ENCODE data around the gene FBXO42.
A peak's percentile ranks its signal among the peaks of the same experiment; 100 is the strongest.
"Not testable (repeated sequence)": the region's sequence is repeated elsewhere in the genome, so short reads cannot be mapped to it uniquely, and the experiment has no call there.

Gene FBXO42

DNA sequence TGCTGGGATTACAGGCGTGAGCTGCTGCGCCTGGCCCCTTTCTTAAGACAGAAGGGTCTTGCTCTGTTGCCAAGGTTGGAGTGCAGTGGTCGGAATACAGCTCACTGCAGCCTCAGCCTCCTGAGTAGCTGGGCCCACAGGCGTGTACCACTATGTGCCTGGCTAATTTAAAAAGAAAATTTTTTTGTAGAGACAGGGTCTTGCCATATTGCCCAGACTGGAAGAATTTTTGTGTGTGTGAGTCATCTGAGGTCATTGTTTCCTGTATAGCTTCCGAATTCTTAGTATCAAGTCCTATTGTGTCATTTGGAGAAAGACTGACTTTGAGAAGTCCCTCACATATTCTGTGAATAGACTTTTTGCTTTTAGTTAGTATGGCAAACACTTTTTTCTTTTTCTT lies 19.4 kb upstream of the FBXO42 start:
- DNase-seq = peak in 1 of 2 donors; percentile 80

DNA sequence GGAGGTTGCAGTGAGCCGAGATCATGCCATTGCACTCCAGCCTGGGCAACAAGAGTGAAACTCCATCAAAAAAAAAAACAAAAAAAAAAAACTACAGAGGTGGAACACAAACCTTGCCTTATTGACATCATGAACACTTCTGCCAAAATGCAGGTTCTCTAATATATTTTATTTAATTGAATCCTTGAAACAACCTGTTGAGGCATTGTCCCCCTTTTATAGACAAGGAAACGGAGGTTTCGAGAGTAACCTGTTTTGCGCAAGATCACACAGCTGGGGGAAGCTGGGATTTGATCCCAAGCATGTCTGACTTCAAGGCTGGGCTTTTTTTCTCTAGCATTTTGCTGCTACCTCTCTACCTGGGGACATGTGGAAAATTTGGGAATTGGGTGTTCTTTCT lies 17.5 kb upstream of the FBXO42 start:
- no peak for DNase-seq

DNA sequence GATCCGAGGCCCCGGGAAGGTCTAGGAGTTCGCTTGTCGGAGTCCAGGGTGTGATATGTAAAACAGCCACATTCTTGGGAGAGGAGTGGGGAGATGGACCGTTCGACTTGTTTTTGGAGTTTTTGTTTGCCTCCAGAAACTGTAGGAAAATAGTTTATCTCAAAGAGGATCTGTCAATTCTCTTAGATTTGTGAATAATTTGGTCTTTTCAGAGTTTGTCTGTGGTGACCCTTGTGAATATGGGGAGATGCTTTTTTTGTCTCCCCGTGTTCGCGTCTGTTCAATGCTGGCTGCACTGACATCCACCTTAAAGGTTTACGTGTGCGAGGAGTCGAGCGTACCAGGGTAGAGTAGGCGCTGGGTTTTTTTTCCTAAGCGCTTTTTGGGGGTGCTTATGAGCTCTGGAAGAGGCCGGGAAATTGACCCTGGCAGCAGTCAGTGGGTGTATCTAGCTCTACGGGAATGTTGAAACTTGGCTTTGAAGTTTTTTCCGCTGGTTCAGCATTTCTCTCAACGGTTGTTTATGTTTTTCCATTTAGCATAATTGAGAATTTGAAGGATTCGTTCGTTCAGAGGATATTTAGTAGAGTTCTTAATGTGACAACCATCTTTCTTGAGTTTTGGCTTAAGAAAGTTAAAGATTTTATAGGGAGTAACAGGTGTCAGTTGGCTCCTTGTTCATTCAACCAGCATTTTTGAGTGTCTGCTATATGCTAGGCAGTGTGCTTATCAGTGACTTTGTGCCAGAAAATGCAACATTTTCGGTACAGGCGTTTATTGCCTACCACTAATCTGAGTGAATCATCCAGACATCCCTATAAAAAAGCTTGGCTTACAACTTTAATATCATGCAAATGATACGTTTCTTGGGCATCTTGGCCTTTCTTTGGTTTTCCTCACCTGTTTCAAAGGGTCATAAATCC lies 15.9 kb upstream of the FBXO42 start:
- DNase-seq = no peak

DNA sequence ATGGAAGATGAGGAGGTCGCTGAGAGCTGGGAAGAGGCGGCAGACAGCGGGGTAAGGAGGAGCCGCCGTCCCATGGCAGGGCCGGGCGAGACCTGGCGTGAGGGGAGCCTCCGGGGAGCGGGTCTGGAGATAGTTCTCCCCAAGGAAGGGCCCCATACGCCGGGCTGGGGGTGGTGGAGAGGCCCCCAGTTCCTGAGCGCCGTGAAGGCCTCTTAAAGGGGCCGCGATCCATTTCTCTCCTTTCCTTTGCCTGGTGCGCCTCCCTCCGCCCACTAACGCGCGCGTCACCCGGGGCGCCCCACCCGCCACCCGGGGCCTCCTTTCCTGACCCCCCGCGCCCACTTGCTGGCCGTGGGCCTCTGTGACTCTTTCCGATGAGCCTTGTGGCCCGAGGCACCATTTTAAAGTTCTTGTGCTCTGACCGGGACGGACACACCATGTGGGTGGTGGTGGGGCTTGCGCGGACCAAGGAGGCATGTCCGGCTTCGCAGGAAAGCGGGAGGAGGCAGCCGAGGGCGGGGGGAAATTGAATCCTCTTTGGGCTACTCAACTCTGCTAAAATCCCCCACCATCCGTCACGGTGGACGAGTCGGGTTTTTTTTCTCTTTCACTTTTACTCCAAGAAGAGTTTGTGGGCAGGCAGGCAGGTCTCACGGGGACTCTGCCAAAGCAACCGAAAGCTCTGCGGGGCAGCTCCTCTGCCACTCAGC lies 15.1 kb upstream of the FBXO42 start:
- peak; percentile 83 to 93 for DNase-seq

DNA sequence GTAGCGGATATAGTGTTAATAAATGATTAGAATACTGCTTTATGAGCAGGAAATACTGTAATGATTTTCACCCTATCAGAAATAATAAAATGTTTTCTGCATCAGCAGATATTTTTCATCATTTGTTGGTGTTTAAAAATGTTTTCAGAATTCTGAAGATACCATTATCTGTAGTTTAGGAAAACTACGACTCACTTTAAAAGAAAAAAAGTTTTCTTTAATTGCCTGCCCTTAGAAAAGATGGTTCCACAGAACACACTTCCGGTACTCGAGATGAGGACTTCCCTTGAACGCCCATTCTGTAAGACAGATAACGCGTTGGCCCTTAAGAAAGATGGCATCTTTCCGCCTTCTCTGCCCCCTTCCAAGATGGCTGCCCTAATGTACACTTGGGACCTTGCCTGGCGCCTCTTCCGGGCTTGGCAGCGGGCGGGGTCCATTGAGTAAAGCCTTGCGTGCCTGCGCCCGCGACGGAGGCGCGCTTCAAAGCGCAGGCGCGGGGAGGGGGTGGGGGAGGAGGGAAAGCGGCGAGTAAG lies 14.5 kb upstream of the FBXO42 start, which contains the start of gene SZRD1:
TSS of gene SZRD1 (plus strand) at position 521 of the 536 bp plus-strand sequence. CDS start 16 bp downstream, outside the sequence.
- peak in 1 of 2 donors; percentile 99 for DNase-seq

DNA sequence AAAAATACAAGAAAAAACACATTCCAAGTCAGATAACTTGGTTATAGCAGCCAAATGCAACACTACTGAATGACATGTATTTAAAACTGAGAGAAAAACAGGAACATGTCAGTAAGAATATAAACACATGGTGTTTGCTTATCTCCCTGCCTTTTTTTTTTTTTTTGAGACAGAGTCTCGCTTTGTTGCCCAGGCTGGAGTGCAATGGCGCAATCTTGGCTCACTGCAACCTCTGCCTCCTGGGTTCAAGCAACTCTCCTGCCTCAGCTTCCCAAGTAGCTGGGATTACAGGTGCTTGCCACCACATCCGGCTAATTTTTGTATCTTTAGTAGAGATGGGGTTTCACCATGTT lies 12.8 kb upstream of the FBXO42 start:
- not testable (repeated sequence) for DNase-seq

DNA sequence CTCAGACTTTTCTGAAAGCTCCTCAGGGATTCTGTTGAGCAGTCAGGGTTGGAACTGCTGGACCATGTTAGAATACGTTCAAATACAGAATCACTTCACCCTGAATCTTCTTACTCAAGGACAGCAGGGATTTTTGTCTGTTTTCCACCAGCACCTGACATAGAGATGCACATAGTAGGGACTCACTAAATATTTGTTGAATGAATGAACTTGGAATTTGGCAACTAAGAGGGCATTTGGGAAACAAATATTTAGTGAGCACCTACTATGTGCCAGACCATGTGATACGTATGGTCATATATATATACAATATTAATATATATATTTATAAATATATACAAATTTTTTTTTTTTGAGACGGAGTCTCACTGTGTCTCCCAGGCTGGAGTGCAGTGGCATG lies 4.6 kb upstream of the FBXO42 start:
- DNase-seq = no peak

DNA sequence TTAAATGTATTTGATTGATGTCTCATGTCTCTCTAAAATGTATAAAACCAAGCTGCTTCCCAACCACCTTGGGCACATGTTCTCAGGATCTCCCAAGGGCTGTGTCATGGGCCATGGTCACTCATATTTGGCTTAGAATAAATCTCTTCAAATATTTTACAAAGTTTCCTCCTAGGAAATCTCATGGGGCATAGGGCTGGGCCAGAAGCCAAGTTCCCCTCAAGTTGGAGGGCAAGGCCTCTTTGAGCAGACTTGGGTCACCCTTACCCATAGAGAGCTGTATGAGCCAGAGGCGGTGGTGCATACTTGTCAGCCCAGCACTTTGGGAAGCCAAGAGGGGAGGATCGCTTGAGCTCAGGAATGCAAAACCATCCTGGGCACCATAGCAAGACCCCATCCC lies 2.3 kb upstream of the FBXO42 start:
- DNase-seq = no peak

DNA sequence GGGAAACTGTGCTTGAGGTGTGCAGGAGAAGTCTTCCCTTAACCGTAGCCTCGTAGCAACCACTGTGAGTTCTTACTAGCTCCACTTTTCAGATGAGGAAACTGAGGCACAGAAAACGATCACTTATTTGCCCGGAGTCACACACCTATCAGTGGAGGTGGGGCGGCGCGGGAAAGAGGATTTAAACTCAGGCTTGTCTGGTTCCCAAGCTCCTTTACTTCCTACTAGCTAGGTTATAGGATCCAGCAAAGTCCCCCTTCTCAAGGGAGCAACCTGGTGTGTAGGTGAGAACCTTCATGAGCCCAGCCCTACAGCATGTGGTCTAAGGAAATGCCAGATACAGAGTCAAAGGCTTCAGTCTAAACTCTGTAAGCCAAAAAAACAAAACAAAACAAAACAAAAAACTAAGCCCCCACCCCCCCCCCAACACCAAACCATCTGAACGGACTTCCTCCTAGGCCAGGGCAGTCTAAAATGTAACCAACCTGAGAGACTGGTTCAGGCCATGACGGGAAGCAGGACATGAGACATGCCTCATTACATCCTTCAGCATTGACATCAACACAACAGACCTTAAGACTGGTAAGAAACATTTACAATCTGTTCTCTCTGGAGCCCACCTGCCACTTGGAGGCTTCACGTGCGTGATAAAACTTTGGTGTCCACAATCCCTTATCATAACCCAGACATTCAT lies 709 bp upstream of the FBXO42 start:
- DNase-seq = no peak

DNA sequence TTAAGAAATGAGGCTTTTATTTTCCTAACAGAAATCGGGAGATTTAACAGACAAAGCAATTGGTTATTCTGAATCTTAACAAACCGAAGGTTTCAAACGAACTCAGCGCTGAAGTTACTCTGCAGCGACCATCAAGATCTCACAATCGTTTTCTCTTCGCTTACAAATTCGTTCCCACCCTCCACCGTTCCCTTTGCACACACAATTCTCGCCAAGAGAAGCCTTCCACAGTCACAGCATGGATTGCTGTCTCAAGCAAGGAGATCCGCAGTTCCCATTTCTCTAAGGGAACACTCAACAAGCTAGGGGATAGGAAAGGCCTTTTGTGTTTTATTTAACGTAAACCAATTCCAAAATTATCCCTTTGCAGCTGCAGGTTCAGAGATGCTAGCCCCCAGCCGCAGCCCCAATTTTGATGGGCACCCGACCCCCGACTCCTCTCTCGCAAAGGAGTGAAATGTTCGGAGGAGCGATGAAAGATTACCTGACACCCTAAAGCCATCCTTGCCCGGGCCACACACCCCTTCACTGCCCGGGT lies 755 bp downstream of the FBXO42 start:
- no peak for DNase-seq

DNA sequence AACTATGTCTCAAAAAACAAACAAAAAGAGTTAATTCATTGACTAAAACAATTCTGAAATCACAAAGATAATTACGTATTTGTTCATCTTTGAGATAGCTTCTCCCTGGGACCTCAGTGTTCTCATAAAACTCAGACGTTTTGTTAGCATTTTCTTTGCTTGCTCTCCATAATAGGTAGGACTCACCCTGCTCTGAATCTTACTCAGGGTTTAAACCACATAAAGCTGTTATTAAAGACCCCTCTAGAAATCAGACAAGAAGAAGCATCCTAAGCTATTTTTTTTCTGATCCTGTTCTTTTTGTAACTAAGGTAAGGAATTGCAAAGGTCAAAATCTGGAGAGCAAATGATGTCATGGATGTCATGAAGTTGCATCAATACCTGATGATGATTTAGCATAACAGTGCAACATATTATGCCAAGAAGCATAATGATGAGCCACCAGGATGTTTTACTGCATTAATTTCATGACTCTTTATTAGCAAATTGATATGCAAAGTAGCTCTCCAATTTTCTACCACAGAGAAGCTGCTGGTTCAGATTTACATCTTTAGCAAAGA lies 2.4 kb downstream of the FBXO42 start:
- DNase-seq = no peak

DNA sequence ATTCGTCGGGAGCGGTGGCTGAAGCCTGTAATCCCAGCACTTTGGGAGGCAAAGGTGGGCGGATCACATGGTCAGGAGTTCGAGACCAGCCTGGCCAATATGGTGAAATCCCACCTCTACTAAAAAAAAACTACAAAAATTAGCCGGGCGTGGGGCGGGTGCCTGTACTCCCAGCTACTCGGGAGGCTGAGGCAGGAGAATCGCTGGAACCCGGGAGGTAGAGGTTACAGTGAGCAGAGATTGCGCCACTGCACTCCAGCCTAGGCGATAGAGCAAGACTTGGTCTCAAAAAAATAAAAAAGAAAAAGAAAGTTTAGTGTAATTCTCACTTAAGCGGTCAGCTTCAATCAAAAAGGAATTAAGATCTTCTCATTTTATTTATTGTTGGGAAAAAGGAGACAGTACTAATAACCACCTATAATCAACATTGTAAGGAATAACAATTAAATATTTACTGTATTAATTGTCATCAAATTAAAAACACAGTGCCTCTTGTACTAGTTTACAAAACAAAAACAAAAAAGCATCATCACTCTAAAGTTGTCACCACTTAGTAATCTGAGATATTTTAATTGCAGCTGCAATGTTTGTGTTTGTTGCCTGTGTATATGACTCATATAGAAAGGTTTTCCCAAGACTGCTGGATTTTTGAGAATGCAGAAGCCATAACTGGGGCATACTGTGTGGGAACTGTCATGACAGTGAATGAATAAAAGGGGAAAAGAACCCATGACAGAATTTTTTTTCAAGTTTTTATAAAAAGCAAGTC lies 3.7 kb downstream of the FBXO42 start:
- DNase-seq = no peak

DNA sequence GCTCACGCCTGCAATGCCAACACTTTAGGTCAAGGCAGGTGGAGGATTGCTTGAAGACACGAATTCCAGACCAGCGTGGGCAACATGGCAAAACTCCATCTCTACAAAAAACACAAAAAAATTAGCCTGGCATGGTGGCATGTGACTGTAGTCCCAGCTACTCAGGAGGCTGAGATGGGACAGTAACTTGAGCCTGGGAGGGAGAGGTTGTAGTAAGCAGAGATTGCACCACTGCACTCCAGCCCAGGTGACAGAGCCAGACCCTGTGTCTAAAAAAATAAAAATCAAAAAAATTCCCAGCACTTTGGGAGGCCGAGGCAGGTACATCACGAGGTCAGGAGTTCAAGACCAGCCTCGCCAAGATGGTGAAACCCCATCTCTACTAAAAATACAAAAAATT lies 9.0 kb downstream of the FBXO42 start:
- DNase-seq = not testable (repeated sequence)

DNA sequence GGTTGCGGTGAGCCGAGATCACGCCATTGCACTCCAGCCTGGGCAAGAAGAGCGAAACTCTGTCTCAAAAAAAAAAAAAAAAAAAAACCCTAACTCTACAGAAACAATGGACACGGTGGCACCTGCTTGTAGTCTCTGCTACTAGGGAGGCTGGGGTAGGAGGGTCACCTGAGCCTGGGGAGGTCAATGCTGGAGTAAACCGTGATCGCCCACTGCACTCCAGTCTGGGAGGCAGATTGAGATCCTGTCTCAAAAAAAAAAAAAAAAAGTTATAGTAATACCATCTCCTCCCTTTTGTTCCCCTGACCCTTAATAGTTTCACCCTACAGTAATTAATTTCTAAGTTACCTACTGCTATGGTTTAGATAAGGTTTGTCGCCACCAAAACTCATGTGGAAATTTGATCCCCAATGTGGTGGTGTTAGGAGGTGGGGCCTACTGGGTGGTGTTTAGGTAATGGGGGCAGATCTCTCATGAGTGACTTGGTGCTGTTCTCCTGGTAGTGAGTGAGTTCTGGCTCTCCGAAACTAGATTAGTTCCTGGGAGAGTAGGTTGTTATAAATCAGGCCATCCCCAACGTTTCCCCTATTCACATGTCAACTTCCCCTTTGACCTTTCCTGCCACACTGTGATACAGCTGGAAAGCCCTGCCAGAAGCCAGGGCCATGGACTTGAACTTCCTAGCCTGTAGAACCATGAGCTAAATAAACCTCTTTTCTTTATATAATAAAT lies 9.8 kb downstream of the FBXO42 start:
- DNase-seq = no peak

DNA sequence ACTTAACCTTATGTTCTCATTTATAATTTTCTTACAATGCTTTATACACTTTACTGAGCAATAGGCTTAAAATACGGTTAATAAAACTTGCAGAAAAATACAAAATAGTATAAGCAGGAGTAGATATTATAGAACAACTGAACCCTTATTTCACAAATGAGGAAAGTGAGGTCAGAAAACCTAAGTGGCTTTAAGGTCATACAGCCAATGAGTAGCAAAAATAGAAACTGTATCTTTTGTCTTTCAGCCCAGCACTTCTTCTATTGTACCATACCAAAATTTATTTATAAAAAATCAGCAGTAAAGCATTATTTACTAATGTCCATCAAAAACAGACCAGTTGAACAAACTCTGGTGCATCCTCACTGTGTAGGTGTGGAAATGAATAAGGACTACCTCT lies 11.6 kb downstream of the FBXO42 start:
- no peak for DNase-seq

DNA sequence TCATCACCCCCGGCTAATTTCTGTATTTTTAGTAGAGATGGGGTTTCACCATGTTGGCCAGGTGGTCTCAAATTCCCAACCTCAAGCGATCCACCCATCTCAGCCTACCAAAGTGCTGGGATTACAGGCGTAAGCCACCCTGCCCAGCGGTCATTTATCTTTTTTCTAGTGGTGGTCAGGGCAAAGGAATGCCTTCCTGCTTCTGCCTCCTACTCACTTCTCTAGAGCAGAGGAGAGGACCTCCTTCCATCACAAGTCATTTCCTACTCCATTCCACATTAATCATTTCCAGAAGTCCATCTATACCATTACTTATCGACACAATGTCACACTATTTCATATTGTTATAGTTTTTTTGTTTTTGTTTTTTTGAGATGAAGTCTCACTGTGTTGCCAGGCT lies 13.3 kb downstream of the FBXO42 start:
- DNase-seq = no peak

DNA sequence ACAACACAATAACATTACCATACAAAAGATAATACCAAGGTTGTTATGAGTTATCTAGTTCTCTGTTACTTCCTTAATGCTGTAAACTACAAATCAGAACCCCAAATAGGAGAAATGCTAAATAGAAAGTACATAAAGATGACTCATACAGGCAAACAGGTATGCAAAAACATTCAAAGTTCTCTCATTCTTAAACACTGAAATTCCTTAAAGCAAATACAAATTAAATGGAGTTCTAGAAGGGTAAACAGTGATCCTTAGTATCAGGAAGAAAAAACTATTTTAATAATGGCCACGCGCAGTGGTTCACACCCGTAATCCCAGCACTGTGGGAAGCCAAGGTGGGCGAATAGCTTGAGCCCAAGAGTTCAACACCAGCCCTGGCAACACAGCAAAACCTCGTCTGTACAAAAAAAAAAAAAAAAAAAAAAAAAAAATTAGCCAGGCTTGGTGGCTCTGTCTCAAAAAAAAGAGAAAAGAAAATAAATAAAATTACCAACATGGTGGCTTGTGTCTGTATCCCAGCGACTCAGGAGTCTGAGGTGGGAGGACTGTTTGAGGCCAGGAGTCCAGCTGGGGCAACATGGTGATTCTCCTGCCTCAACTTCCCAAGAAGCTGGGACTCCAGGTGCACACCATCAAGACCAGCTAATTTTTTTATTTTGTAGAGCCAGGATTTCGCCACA lies 17.5 kb downstream of the FBXO42 start:
- no peak for DNase-seq

DNA sequence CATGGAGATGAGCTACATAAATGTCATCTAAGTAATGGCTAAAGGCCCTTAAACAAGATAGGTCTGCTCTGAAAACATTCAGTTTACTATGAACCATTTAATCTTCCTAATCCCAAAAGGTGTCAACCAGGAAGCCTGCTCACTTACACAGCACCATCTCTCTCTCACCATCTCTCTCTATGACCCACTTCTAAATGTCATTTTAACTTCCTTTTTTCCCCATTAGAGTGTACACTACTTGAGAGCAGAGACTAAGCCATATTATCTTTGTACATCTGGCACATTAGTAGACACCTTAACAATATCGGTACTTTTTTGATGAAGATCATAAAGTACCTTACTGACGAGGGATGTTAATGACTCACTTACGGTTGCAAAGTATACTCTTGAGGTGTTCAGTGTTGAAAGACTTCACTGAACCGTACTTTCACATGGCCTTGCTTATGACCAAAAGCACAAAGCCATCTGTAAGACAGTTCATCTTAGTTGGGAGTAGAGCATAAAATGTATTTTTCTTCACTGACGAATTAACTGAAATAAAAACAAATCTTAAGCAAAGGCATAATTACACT lies 25.4 kb downstream of the FBXO42 start:
- no peak for DNase-seq

DNA sequence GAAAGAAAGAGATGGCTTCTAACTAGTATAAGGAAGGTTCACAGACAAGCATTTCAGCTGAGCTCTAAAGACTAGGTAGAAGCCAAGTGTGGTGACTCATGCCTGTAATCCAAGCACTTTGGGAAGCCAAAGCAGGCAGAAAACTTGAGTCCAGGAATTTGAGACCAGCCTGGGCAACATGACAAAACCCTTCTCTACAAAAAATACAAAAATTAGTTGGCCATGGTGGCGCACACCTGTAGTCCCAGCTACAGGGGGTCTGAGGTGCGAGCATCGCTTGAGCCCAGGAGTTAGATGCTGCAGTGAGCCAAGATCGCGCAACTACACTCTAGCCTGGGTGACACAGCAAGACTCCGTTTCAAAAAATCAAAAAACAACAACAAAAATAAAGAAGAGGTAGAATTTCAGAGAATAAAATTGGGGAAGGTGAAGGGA lies 27.8 kb downstream of the FBXO42 start:
- DNase-seq = no peak

Measured in bone marrow (tissue), 2 donors.